AG08395 (cell line): ENCODE measurements around the gene RCE1.

ENCODE experiments used
- DNase-seq: peaks from one replicate; pipeline ENCODE4 v3.0.0; 2012; ENCODE audit warnings: mixed read lengths, low spot score

Gene RCE1

GRCh38 chr11:66845143-66845875 is 2.1 kb downstream of the RCE1 start:
- no peak for DNase-seq

GRCh38 chr11:66845876-66846212 is 2.6 kb downstream of the RCE1 start:
- DNase-seq: no peak

GRCh38 chr11:66846671-66847091 is 3.4 kb downstream of the RCE1 start:
- DNase-seq: no peak

GRCh38 chr11:66847461-66848232 is 4.4 kb downstream of the RCE1 start:
- DNase-seq: no peak

GRCh38 chr11:66848671-66849500 is 5.6 kb downstream of the RCE1 start:
- no peak for DNase-seq

GRCh38 chr11:66849501-66850234 is 6.4 kb downstream of the RCE1 start:
- DNase-seq: no peak

GRCh38 chr11:66850235-66850587 is 7.0 kb downstream of the RCE1 start:
- no peak for DNase-seq

- no peak for DNase-seq
Measured at GRCh38 chr11:66850588-66851238, 7.5 kb downstream of the RCE1 start.

GRCh38 chr11:66851239-66851596 is 8.0 kb downstream of the RCE1 start:
- DNase-seq: no peak

GRCh38 chr11:66851698-66852465 is 8.6 kb downstream of the RCE1 start:
- no peak for DNase-seq

- no peak for DNase-seq
Measured at GRCh38 chr11:66852466-66853241, 9.4 kb downstream of the RCE1 start.

- no peak for DNase-seq
Measured at GRCh38 chr11:66853242-66854229, 10.3 kb downstream of the RCE1 start.

- DNase-seq: no peak
Measured at GRCh38 chr11:66854231-66854661, 11.0 kb downstream of the RCE1 start.

- DNase-seq: no peak
Measured at GRCh38 chr11:66854729-66855211, 11.5 kb downstream of the RCE1 start.

GRCh38 chr11:66855574-66856495 is 12.6 kb downstream of the RCE1 start:
- DNase-seq: peak; percentile 98

- peak; percentile 54 for DNase-seq
Measured at GRCh38 chr11:66856496-66857233, 13.4 kb downstream of the RCE1 start, which contains the start of gene LRFN4. LRFN4 (plus strand) TSS chr11:66857064; CDS start chr11:66857745, 681 bp downstream.
